Tibial artery (tissue), 4 donors: ENCODE results near the gene RITA1.

Experiments
- DNase-seq, 2 donors: peaks; one replicate each; pipeline ENCODE4 v3.0.0-alpha.2; 2019
- H3K27ac ChIP-seq, 2 donors: fragments of 200-600 bp; sonication (generic) in 1 of 2; 1 replicate in 1 of 2; 2 replicates in 1 of 2; pipeline ENCODE4 v1.5.1; 2018 to 2019; ENCODE audit warnings: mild to moderate bottlenecking in 1 of 2
- H3K27me3 ChIP-seq, 2 donors: fragments of 200-600 bp; sonication (generic) in 1 of 2; one replicate each; pipeline versions ENCODE4 v1.5.1 to v1.6.0; 2016 to 2019
- H3K36me3 ChIP-seq, 3 donors: fragments of 200-600 bp; sonication (generic) in 2 of 3; one replicate each; pipeline ENCODE4 v1.5.1; 2016 to 2019; ENCODE audit warnings: mild to moderate bottlenecking in 2 of 3
- H3K4me1 ChIP-seq, 4 donors: fragments of 200-600 bp; sonication (generic) in 2 of 4; 1 replicate in 3 of 4; 2 replicates in 1 of 4; pipeline ENCODE4 v1.5.1; 2016 to 2019
- H3K4me3 ChIP-seq, 2 donors: fragments of 200-600 bp; sonication (generic) in 1 of 2; 1 replicate in 1 of 2; 2 replicates in 1 of 2; pipeline ENCODE4 v1.5.1; 2018 to 2019; ENCODE audit warnings: mild to moderate bottlenecking in 2 of 2
- H3K9me3 ChIP-seq, 3 donors: fragments of 200-600 bp; sonication (generic) in 1 of 3; one replicate each; pipeline ENCODE4 v1.5.1; 2016 to 2019
- CTCF ChIP-seq, 2 experiments: fragments of 200-600 bp in 1 of 2; fragments of 450-650 bp in 1 of 2; IDR thresholded peaks; one replicate each; pipeline ENCODE4 v1.5.1; 2017 to 2019; ENCODE audit warnings: antibody characterized with exemption in 2 of 2, mild to moderate bottlenecking in 1 of 2, moderate library complexity in 1 of 2
- intact Hi-C: fragments of 100-400 bp; cut with DNase I; formaldehyde crosslinking; loops from one replicate; pipeline ENCODE4 v1.15.0; 2023; ENCODE audit warnings: low total_unique reads

RITA1 gene

GRCh38 chr12:113163030-113163360 lies 22.5 kb upstream of the RITA1 start:
- intact Hi-C loops, result loop anchor here (5.0 kb wide), 1 partner anchor 111 kb away; no protein-coding TSS in a partner anchor
- DNase-seq, result no peak
- no peak overlapping the region for H3K4me3 ChIP-seq

GRCh38 chr12:113164014-113164413 lies 21.5 kb upstream of the RITA1 start:
- intact Hi-C loops, result loop anchor here (5.0 kb wide), 1 partner anchor 112 kb away; no protein-coding TSS in a partner anchor
- H3K36me3 ChIP-seq, result peaks cover 97 to 100% (median 100%) of the 10 kb centered on the region in 3 donors

More at GRCh38 chr12:113163030-113163360, 22.5 kb upstream of the RITA1 start:
- Histone ChIP-seq H3K27me3 (peaks cover 0 to 12% of the 10 kb centered on the region in 2 donors), H3K9me3 (no peaks in the 10 kb centered on the region), H3K27ac (no peak overlapping the region), H3K36me3 (peaks cover 96 to 100% (median 100%) of the 10 kb centered on the region in 3 donors), H3K4me1 (no peaks in the 10 kb centered on the region)
- TF ChIP-seq CTCF (IDR thresholded peaks at IDR 0.05), result no peak

GRCh38 chr12:113165521-113166450 lies 19.7 kb upstream of the RITA1 start:
- TF ChIP-seq CTCF (IDR thresholded peaks at IDR 0.05), result no peak
- intact Hi-C loops, result no loop called here
- peaks cover 0 to 12% of the 10 kb centered on the region in 2 donors for H3K27me3 ChIP-seq
- H3K36me3 ChIP-seq, result peaks cover 97 to 100% (median 100%) of the 10 kb centered on the region in 3 donors
- no peak overlapping the region for H3K27ac ChIP-seq
- H3K4me3 ChIP-seq, result no peak overlapping the region
- no peaks in the 10 kb centered on the region for H3K9me3 ChIP-seq
- no peak for DNase-seq
- H3K4me1 ChIP-seq, result no peaks in the 10 kb centered on the region

More at GRCh38 chr12:113164014-113164413, 21.5 kb upstream of the RITA1 start:
- no peaks in the 10 kb centered on the region for H3K9me3 ChIP-seq
- no peak overlapping the region for H3K4me3 ChIP-seq
- H3K27me3 ChIP-seq, result peaks cover 0 to 12% of the 10 kb centered on the region in 2 donors
- H3K4me1 ChIP-seq, result no peaks in the 10 kb centered on the region
- no peak for DNase-seq
- TF ChIP-seq CTCF (IDR thresholded peaks at IDR 0.05), result no peak
- no peak overlapping the region for H3K27ac ChIP-seq

GRCh38 chr12:113167868-113168267 lies 17.7 kb upstream of the RITA1 start:
- TF ChIP-seq CTCF (IDR thresholded peaks at IDR 0.05), result no peak

GRCh38 chr12:113169697-113170096 lies 15.8 kb upstream of the RITA1 start:
- no peak for DNase-seq
- H3K9me3 ChIP-seq, result no peaks in the 10 kb centered on the region
- no peaks in the 10 kb centered on the region for H3K27me3 ChIP-seq
- H3K4me1 ChIP-seq, result no peaks in the 10 kb centered on the region
- H3K4me3 ChIP-seq, result no peak overlapping the region
- no peak overlapping the region for H3K27ac ChIP-seq
- no peak for TF ChIP-seq CTCF (IDR thresholded peaks at IDR 0.05)
- intact Hi-C loops, result loop anchor here (5.0 kb wide), 1 partner anchor 122 kb away; no protein-coding TSS in a partner anchor
- H3K36me3 ChIP-seq, result peaks cover 98 to 100% (median 100%) of the 10 kb centered on the region in 3 donors

More at GRCh38 chr12:113167868-113168267, 17.7 kb upstream of the RITA1 start:
- intact Hi-C loops, result no loop called here
- H3K4me3 ChIP-seq, result no peak overlapping the region
- no peak overlapping the region for H3K27ac ChIP-seq
- no peaks in the 10 kb centered on the region for H3K9me3 ChIP-seq
- no peaks in the 10 kb centered on the region for H3K4me1 ChIP-seq
- peaks cover 0 to 8% of the 10 kb centered on the region in 2 donors for H3K27me3 ChIP-seq
- peaks cover 99 to 100% (median 100%) of the 10 kb centered on the region in 3 donors for H3K36me3 ChIP-seq
- DNase-seq, result no peak
